HG03432 (cell line): ENCODE data around the gene PRM1.

ENCODE experiments used
- ATAC-seq: cut with Tn5 transposase; IDR thresholded peaks from one replicate; pipeline ENCODE4 v1.9.1; 2021; ENCODE audit warnings: mild to moderate bottlenecking, moderate library complexity; ENCODE audit not compliant: unreplicated experiment

PRM1 gene

GRCh38 chr16:11254913-11255736 lies 26.0 kb downstream of the PRM1 start:
- peak; percentile 9 for ATAC-seq

GRCh38 chr16:11253995-11254912 lies 26.9 kb downstream of the PRM1 start:
- ATAC-seq, result no peak

- no peak for ATAC-seq
These were observed 27.8 kb downstream of the PRM1 start for GRCh38 chr16:11253009-11253994.

GRCh38 chr16:11252482-11252931 lies 28.6 kb downstream of the PRM1 start:
- no peak for ATAC-seq

- no peak for ATAC-seq
These were observed 29.3 kb downstream of the PRM1 start for GRCh38 chr16:11251525-11252481.

GRCh38 chr16:11250786-11251524 lies 30.2 kb downstream of the PRM1 start:
- ATAC-seq, result no peak

- no peak for ATAC-seq
These were observed 30.9 kb downstream of the PRM1 start for GRCh38 chr16:11250091-11250785.

- no peak for ATAC-seq
These were observed 31.7 kb downstream of the PRM1 start for GRCh38 chr16:11249233-11250061.

GRCh38 chr16:11248133-11248532 lies 33.0 kb downstream of the PRM1 start:
- no peak for ATAC-seq

- ATAC-seq, result no peak
These were observed 35.1 kb downstream of the PRM1 start for GRCh38 chr16:11245988-11246387.

GRCh38 chr16:11245222-11245737 lies 35.9 kb downstream of the PRM1 start:
- ATAC-seq, result no peak

GRCh38 chr16:11242658-11243057 lies 38.5 kb downstream of the PRM1 start:
- no peak for ATAC-seq

GRCh38 chr16:11241480-11242204 lies 39.5 kb downstream of the PRM1 start:
- no peak for ATAC-seq

- ATAC-seq, result no peak
These were observed 40.3 kb downstream of the PRM1 start for GRCh38 chr16:11240636-11241473.
